DMS79 (cell line): ENCODE measurements around the gene ATP6V1C2.
"Not testable (repeated sequence)": the region's sequence is repeated elsewhere in the genome, so short reads cannot be mapped to it uniquely, and the experiment has no call there.

Source experiments
- DNase-seq: peaks from one replicate; lab custom pipeline; 2025; lab: John Stamatoyannopoulos, UW

Gene ATP6V1C2

GRCh38 chr2:10768063-10768507 lies 46.7 kb downstream of the ATP6V1C2 start:
- DNase-seq: no peak

GRCh38 chr2:10770956-10771750 lies 49.7 kb downstream of the ATP6V1C2 start:
- no peak for DNase-seq

GRCh38 chr2:10771786-10772185 lies 50.4 kb downstream of the ATP6V1C2 start:
- no peak for DNase-seq

- DNase-seq: no peak
These were observed 50.9 kb downstream of the ATP6V1C2 start for GRCh38 chr2:10772201-10772867.

GRCh38 chr2:10772868-10773215 lies 51.4 kb downstream of the ATP6V1C2 start:
- DNase-seq: no peak

GRCh38 chr2:10773821-10774341 lies 52.5 kb downstream of the ATP6V1C2 start:
- no peak for DNase-seq

GRCh38 chr2:10774394-10774793 lies 53.0 kb downstream of the ATP6V1C2 start:
- no peak for DNase-seq

GRCh38 chr2:10775021-10775780 lies 53.8 kb downstream of the ATP6V1C2 start:
- no peak for DNase-seq

GRCh38 chr2:10775831-10776230 lies 54.4 kb downstream of the ATP6V1C2 start:
- DNase-seq: no peak

GRCh38 chr2:10776231-10776977 lies 55.0 kb downstream of the ATP6V1C2 start:
- no peak for DNase-seq

- DNase-seq: no peak
These were observed 55.8 kb downstream of the ATP6V1C2 start for GRCh38 chr2:10777111-10777841.

GRCh38 chr2:10777842-10778723 lies 56.7 kb downstream of the ATP6V1C2 start:
- no peak for DNase-seq

GRCh38 chr2:10778724-10779115 lies 57.3 kb downstream of the ATP6V1C2 start:
- DNase-seq: no peak

GRCh38 chr2:10779776-10780490 lies 58.5 kb downstream of the ATP6V1C2 start:
- DNase-seq: no peak

GRCh38 chr2:10780491-10780820 lies 59.0 kb downstream of the ATP6V1C2 start:
- no peak for DNase-seq

- DNase-seq: not testable (repeated sequence)
These were observed 59.4 kb downstream of the ATP6V1C2 start for GRCh38 chr2:10780821-10781220.

GRCh38 chr2:10781746-10782145 lies 60.3 kb downstream of the ATP6V1C2 start:
- no peak for DNase-seq

GRCh38 chr2:10783421-10783820 lies 62.0 kb downstream of the ATP6V1C2 start:
- no peak for DNase-seq

GRCh38 chr2:10784719-10785118 lies 63.3 kb downstream of the ATP6V1C2 start:
- no peak for DNase-seq

- no peak for DNase-seq
These were observed 63.8 kb downstream of the ATP6V1C2 start for GRCh38 chr2:10785260-10785659.
